GM12892 (cell line): ENCODE results near the gene BUB3.

Experiments
- DNase-seq: peaks from one replicate; pipeline ENCODE4 v3.0.0; 2011; ENCODE audit not compliant: insufficient read length
- FAIRE-seq: peaks from 2 replicates; lab custom pipeline; 2011; peaks lifted over from hg19 to GRCh38; lab: Jason Lieb, UNC
- POLR2A ChIP-seq: IDR thresholded peaks from 2 replicates; pipeline ENCODE4 v1.6.1; 2011; ENCODE audit warnings: low read depth, low read length, control low read depth
- POLR2AphosphoS5 ChIP-seq: IDR thresholded peaks from 2 replicates; pipeline ENCODE4 v1.6.1; 2011; ENCODE audit warnings: low read depth, low read length, control low read depth
- TAF1 ChIP-seq: IDR thresholded peaks from 2 replicates; pipeline ENCODE4 v1.6.1; 2011; ENCODE audit warnings: low read depth, mild to moderate bottlenecking, control low read depth, low read length, borderline replicate concordance

BUB3 gene

DNA sequence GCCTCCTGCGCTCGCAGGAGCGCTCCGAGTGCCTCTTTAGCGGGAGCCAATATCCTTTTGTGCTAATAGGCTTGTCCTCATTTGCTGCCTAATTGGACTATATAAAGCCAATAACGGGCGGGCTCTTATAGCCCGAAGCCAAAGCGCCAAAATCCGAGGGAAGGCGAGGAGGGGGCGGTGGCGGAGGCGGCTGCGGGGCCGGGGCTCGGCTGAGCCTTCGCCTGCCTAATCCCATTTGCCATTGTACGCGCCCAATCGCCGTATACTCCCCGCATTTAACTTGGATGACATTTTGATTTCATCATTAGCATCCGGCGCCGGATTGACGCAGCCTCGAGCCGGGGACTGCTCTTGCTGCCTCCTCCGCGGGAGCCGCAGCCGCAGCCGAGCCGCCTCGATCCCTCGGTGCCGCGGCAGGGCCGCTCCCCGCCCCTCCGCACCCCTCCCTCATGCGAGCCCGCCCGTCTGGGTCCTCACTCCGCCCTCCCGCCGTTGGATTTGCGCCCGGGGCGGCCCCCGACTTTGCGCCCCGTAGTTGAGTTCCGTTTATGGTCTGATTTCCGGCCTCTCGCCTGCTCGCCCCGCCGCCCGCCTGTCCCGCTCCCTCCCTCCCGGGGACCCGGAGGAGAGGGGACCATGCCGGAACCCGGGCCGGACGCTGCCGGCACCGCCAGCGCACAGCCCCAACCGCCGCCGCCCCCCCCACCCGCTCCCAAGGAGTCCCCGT lies 18.6 kb upstream of the BUB3 start, which contains the start of gene HMX3:
HMX3 (plus strand) TSS at position 556 of the 727 bp plus-strand sequence; CDS start at position 637, 81 bp downstream.
- TF ChIP-seq POLR2A (peak; percentile 52; the same call in 1 of the 2 replicates), TAF1 (no peak)
- FAIRE-seq (peak; percentile 93), DNase-seq (peak; percentile 73)

- TF ChIP-seq POLR2A, result no peak
- TF ChIP-seq TAF1, result no peak
- TF ChIP-seq POLR2AphosphoS5, result no peak
- no peak for FAIRE-seq
- DNase-seq, result no peak
These were observed 17.9 kb upstream of the BUB3 start for GRCh38 chr10:123136221-123136805.

GRCh38 chr10:123136806-123137642 lies 17.2 kb upstream of the BUB3 start:
- TF ChIP-seq TAF1 (0 out of 2 replicates have a peak, but pooled peaks have one; percentile 17), POLR2AphosphoS5 (no peak; the same call in 1 of the 2 replicates), POLR2A (peak; percentile 54; the same call in 1 of the 2 replicates)
- DNase-seq, result no peak
- FAIRE-seq, result peak; percentile 81

GRCh38 chr10:123139165-123139520 lies 15.1 kb upstream of the BUB3 start:
- no peak for DNase-seq

DNA sequence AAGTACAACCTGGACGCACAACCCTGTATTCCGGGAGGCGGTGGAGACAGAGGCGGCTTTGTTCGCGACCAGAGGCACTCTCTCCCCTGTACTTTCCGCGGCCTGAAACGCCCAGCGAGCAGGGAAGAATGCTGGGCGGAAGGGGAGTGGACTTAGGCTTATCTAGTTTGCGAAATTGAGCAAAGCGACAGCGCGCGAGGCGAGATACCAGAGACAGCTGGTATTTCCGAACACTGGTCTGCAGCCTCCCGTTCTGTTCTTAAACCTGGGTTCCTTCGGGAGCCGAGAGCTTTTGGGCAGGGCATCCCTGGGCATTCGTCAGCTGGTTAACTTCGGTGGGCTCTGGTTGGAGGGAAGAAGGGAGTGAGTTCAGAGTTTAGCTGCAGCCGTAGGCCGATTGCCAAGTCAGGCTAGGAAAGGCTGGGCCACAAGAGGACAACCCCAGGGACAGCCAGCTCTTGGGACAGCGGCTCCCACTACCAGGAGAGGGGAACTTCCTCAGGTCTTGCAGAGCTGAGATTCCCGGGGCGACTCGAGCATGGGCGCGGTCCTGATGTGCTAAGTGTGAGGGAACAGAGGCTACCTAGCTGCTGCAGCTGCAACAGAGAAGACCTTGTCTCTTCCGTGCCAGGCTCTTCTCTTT lies 14.6 kb upstream of the BUB3 start:
- no peak for TF ChIP-seq TAF1
- TF ChIP-seq POLR2A, result no peak
- TF ChIP-seq POLR2AphosphoS5, result no peak
- FAIRE-seq (peak; percentile 60), DNase-seq (no peak)

More at GRCh38 chr10:123139165-123139520, 15.1 kb upstream of the BUB3 start:
- no peak for TF ChIP-seq TAF1
- no peak for TF ChIP-seq POLR2AphosphoS5
- TF ChIP-seq POLR2A, result no peak
- FAIRE-seq, result no peak

GRCh38 chr10:123140164-123140982 lies 13.8 kb upstream of the BUB3 start:
- FAIRE-seq, result peak; percentile 14
- TF ChIP-seq TAF1 (no peak), POLR2A (no peak; the same call in 1 of the 2 replicates), POLR2AphosphoS5 (peak; percentile 53; the same call in 1 of the 2 replicates)

DNA sequence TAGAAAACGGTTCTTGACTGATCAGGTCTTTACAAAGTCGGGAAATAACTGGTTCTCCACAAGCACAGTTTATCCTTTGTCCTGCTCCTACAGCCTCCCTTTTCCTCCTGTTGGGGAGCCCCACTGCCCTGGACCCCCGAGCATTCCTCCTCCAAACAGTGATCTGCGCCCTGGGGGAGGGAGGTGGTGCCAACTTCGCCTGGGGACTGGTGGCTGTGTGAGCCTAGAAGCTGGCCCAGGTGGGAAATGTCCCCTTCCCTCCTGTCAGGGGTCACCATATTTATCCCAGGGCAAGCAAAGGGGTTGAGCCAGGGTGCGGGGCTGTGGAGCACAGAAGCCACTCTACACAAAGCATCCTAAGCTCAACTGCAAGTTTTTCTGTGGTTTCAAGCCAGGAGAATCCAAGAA lies 13.2 kb upstream of the BUB3 start:
- TF ChIP-seq POLR2A (no peak; the same call in 1 of the 2 replicates), TAF1 (no peak), POLR2AphosphoS5 (no peak; the same call in 1 of the 2 replicates)
- no peak for FAIRE-seq
- DNase-seq, result no peak

More at GRCh38 chr10:123140164-123140982, 13.8 kb upstream of the BUB3 start:
- no peak for DNase-seq

DNA sequence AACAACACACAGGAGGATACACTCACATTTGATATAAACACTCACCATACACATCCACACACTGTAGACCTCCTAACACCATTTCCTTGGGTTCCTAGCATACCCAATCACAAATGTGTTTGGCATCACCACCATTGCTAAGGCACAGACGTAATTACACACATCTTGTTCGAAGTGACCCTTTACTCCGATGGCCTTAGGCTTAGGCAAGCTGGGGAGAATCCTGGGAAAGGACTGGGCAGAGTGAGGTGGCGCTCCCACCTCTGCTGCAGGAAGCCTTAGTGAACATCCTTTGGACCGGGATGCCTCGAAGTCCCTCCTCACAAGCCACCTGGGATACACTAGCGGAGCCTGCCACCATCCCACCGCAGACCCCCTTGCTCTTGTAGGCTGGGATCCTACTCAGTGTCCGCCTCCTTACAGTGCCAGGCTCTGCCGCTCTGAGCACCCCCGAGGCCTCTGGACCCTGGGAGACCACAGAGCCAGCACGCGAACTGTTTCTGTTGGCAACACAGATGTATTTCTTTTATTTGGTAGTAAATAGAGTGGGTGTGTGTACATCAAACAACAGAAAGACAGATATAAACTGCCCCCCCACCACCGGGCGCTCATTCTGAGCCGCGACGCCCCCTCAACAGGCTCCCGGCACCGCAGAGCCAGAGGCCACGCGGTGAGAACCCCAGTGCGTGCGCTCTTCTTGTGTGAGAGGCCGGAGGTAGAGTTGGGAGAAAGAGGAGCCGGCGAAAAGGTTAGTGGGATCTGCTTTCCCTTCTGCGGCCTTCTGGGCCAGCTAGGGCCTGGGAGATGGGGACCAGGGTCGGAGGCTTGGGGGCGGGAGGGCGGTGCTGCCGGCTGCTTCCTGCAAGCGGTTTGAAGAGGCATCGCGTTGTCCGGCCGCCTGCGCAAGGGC lies 12.2 kb upstream of the BUB3 start:
- no peak for DNase-seq
- FAIRE-seq, result peak; percentile 73
- TF ChIP-seq TAF1, result no peak
- TF ChIP-seq POLR2AphosphoS5, result peak; percentile 10; the same call in 1 of the 2 replicates
- 0 out of 2 replicates have a peak, but pooled peaks have one; percentile 6 for TF ChIP-seq POLR2A

- FAIRE-seq, result no peak
- no peak for DNase-seq
- TF ChIP-seq TAF1 (no peak), POLR2A (no peak), POLR2AphosphoS5 (no peak)
These were observed 11.5 kb upstream of the BUB3 start for GRCh38 chr10:123142701-123143161.

DNA sequence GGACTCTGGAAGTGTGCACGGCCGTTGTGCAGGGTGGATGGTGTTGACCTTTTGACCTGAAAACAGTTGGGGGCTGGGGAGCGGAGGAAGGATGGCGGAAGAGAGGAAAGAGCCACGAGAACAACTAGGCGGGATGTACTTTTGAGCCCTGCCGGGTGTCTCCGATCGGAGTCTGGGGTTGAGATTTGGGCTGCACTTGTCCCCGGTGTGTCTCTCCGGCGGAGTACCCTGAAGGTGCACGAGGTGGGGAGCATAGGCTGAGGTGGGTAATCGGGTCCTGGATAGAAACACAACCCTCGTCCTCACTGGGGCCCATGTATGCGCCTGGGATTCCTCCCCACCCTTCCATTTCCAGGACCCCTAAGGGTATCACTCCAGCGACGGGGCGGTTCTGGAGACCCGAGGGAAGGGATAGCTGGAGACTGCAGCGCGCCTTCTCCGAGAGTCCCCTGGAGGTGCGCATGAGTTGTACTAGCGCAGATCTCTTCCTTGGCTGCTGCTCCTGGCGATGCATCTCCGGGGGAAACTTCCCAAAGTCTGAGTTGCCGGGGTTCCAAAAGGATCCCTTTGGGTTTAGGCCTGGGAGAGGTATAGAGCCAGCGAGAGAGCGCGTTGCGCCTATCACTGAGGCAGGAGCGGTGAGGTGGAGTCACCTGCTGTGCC lies 10.9 kb upstream of the BUB3 start:
- FAIRE-seq (no peak), DNase-seq (no peak)
- TF ChIP-seq TAF1, result no peak
- no peak for TF ChIP-seq POLR2AphosphoS5
- TF ChIP-seq POLR2A, result no peak
